Colonic mucosa (tissue), 4 donors: ENCODE measurements around the gene TMEM231. TPM values are rescaled to one million over a fixed set of nuclear protein-coding genes. Genes with fewer than 3 reads are reported as not detected.
A peak's percentile ranks its signal among the peaks of the same experiment; 100 is the strongest.

Source experiments
- DNase-seq: peaks from one replicate; pipeline ENCODE4 v3.0.0-alpha.2; 2020
- H3K27ac ChIP-seq: fragments of 200-600 bp; one replicate; pipeline ENCODE4 v1.8.0; 2021
- H3K27me3 ChIP-seq: fragments of 200-600 bp; one replicate; pipeline ENCODE4 v1.8.0; 2021
- H3K36me3 ChIP-seq: fragments of 200-600 bp; one replicate; pipeline ENCODE4 v1.8.0; 2021
- H3K4me1 ChIP-seq: fragments of 200-600 bp; one replicate; pipeline ENCODE4 v1.8.0; 2021; ENCODE audit warnings: mild to moderate bottlenecking
- H3K4me3 ChIP-seq: fragments of 200-600 bp; one replicate; pipeline ENCODE4 v1.8.0; 2021
- H3K9ac ChIP-seq, 2 donors: one replicate each; pipeline ENCODE4 v1.7.0; 2013; ENCODE audit warnings: control low read depth in 2 of 2, low read depth in 2 of 2, low read length in 2 of 2
- H3K9me3 ChIP-seq: fragments of 200-600 bp; one replicate; pipeline ENCODE4 v1.8.0; 2021
- intact Hi-C: fragments of 100-400 bp; cut with DNase I; formaldehyde crosslinking; loops from one replicate; pipeline ENCODE4 v1.14.1; 2022
- total RNA-seq, 2 donors: library from RNA; stranded (reverse); fragmentation: NEBNext Ultra II Directional in 1 of 2; extraction: Animal tissue kit (Norgen Biotek cat#: 25700) in 1 of 2; gene quantifications; one replicate each; pipeline ENCODE4 v1.2.1, GENCODE V29; 2021
- TF ChIP-seq, protein P1 (sequence below): fragments of 200-600 bp; IDR thresholded peaks from one replicate; pipeline ENCODE4 v1.8.0; 2022; ENCODE audit warnings: antibody characterized with exemption, mild to moderate bottlenecking
- donor health status: healthy.
- donor health status: DM: no; HTN: no; CAD: no.
- donor health status: DM: no; HTN: no; CAD: no.

TMEM231 gene
- total RNA-seq, 2 donors from 2014 or later: 4.7 to 6.3 TPM

DNA sequence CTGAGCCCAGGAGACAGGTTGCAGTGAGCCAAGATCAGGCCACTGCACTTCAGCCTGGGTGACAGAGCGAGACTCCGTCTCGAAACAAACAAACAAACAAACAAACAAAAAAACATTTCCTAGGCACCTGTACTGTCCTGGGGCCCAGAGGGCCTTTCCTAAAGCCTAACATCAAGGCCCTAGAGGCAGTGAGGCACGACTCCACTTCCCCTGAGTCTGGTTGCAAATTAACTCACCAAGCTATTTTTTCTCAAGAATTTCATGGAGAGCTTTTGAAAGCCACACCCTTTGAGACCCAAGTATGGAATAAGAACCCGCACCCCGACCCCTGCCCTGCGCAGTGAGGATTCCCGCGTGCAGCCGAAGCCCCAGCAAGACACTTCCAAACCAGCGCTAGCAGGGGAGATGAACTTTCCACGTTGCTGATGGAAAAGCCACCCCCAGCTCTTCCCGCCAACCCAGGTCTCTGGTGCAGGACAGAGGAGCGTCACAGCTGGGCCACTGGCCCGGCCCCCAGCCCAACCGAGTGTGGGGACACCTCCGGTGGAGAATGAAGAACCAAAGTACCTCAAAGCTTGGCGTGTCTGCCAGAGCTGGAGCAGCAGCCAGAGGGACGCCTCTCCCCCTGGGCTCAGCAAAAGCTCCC is 21.4 kb downstream of the TMEM231 start:
- H3K4me3 ChIP-seq: peak overlapping the region; percentile 44
- intact Hi-C loops: no loop called here
- DNase-seq: no peak
- no peaks in the 10 kb centered on the region for H3K36me3 ChIP-seq
- H3K9me3 ChIP-seq: no peaks in the 10 kb centered on the region
- TF ChIP-seq, protein P1, sequence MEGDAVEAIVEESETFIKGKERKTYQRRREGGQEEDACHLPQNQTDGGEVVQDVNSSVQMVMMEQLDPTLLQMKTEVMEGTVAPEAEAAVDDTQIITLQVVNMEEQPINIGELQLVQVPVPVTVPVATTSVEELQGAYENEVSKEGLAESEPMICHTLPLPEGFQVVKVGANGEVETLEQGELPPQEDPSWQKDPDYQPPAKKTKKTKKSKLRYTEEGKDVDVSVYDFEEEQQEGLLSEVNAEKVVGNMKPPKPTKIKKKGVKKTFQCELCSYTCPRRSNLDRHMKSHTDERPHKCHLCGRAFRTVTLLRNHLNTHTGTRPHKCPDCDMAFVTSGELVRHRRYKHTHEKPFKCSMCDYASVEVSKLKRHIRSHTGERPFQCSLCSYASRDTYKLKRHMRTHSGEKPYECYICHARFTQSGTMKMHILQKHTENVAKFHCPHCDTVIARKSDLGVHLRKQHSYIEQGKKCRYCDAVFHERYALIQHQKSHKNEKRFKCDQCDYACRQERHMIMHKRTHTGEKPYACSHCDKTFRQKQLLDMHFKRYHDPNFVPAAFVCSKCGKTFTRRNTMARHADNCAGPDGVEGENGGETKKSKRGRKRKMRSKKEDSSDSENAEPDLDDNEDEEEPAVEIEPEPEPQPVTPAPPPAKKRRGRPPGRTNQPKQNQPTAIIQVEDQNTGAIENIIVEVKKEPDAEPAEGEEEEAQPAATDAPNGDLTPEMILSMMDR: no peak
- no peaks in the 10 kb centered on the region for H3K27me3 ChIP-seq
- H3K27ac ChIP-seq: peak overlapping the region; percentile 65
- peak overlapping the region in 1 of 2 donors; percentile 87 for H3K9ac ChIP-seq
- no peaks in the 10 kb centered on the region for H3K4me1 ChIP-seq

DNA sequence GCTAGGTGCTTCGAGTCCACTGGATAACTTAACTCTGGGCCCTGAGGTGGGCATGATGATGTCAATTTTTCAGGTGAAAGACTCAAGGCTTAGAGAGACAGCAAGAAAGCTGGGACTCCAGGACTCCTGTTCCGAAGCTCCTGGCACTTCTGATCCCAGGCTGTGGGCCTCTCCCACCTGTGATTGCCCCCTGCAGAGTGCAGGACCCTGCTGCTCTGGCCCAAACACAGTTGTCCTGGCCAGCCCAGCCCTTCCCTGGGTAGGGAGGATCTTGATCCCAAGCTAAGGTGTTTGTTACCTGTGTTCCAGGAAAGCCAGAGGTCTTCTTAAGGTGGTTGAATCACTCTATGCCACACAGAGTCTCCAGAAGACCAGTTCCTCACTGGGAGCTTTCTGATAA is 23.3 kb downstream of the TMEM231 start:
- H3K27ac ChIP-seq: no peak overlapping the region
- intact Hi-C loops: no loop called here
- no peak for DNase-seq
- H3K36me3 ChIP-seq: no peaks in the 10 kb centered on the region
- TF ChIP-seq, protein P1: no peak
- H3K4me3 ChIP-seq: no peak overlapping the region
- peak overlapping the region in 1 of 2 donors; percentile 32 for H3K9ac ChIP-seq
- no peaks in the 10 kb centered on the region for H3K9me3 ChIP-seq
- no peaks in the 10 kb centered on the region for H3K27me3 ChIP-seq
- H3K4me1 ChIP-seq: no peaks in the 10 kb centered on the region

DNA sequence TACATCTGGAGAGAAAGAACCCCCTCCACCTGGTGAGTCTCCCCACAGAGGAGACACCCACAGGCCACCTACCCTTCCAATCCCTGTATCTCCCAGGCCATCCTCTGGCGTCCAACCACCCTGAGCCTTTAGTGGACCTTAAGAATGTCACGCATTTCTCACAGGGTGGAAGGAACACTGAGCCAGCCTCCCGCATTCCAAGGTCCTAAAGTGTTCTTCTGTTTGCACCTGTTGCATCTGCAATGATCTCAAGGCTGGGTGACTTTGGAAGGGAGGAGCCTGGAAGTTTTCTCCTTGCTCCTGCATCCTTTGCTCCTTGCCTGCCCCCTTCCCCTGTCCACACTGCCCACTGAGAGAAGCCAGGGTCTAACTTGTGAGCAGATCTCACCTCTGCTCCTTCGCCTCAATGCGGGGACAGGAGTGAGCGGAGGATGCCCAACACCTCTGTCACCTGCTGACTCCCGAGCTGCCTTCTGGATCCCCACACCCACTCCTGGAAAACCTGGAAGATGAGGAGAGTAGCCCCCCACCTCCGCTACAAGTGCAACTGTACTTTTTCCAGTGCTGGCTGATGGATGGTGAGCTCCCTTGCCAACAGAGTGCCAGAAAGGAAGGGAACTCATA is 23.8 kb downstream of the TMEM231 start:
- Histone ChIP-seq H3K27me3 (no peaks in the 10 kb centered on the region), H3K9ac (no peak overlapping the region), H3K27ac (no peak overlapping the region), H3K4me3 (no peak overlapping the region), H3K4me1 (no peaks in the 10 kb centered on the region), H3K9me3 (no peaks in the 10 kb centered on the region), H3K36me3 (no peaks in the 10 kb centered on the region)
- intact Hi-C loops: no loop called here
- TF ChIP-seq, protein P1: no peak
- DNase-seq: no peak

DNA sequence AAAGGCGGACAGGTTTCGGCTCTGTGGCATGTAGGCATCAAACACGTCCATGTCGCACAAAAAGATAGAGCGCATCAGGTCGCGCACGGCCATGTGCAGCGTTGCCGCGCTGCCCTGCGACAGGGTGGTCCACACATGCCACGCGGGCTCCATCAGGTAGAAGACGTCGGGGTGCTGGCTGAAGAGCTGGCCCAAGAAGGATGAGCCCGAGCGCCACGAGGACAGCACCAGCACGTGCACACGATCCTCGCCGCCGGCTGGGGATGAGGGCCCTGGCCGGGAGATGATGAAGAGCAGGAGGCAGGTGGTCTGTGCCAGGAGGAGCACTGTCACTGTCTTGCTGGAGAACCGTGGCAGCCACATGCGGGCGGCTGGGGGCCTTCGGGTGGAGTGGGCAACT is 26.1 kb downstream of the TMEM231 start:
- H3K9me3 ChIP-seq: no peaks in the 10 kb centered on the region
- intact Hi-C loops: no loop called here
- H3K4me1 ChIP-seq: no peaks in the 10 kb centered on the region
- no peak overlapping the region for H3K27ac ChIP-seq
- no peak overlapping the region for H3K9ac ChIP-seq
- no peak for DNase-seq
- H3K4me3 ChIP-seq: no peak overlapping the region
- no peaks in the 10 kb centered on the region for H3K27me3 ChIP-seq
- TF ChIP-seq, protein P1: no peak
- no peaks in the 10 kb centered on the region for H3K36me3 ChIP-seq

DNA sequence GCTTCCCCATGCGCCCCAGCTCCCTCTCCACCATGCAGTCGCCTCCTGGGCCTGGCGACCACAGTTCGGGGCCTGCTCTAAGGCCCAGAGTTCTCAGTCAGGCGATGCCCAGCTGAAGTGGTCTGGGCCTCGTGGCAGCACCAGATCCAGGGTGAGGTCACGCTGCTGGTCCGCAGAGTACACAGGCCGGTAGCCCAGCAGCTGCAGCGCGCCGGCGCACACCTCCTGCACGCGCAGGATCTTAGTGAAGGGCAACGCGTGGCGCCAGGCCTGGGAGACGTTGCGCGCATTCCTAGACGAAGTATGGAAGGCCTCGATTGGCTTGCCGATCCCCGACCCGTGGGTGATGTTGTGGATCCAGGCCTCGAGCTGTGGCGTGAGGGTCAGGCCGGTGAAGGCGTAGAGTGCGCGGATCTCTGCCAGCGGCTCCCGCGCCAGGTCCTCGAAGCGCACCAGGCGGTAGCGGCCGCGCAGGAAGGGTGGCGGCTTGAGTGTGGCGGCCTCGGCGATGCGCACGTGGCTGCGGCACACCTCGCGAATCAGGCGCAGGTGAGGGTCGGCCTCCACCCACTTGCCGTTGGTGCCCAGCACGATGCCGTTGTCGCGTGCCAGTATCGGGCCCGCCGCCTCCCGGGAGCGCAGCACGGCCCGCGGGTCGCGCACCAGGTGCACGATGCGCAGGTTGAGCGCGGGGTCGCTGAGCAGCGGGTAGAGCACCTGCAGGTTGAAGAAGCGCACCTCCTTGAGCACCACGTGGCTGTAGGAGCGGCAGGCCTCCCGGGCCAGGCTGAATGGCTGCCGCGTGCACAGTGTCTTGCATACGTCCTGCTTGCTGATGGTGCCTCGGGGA is 26.8 kb downstream of the TMEM231 start:
- H3K36me3 ChIP-seq: no peaks in the 10 kb centered on the region
- intact Hi-C loops: no loop called here
- TF ChIP-seq, protein P1: no peak
- peak overlapping the region; percentile 53 for H3K27ac ChIP-seq
- H3K27me3 ChIP-seq: no peaks in the 10 kb centered on the region
- H3K4me3 ChIP-seq: no peak overlapping the region
- H3K4me1 ChIP-seq: no peaks in the 10 kb centered on the region
- no peak for DNase-seq
- no peaks in the 10 kb centered on the region for H3K9me3 ChIP-seq
- no peak overlapping the region for H3K9ac ChIP-seq
